Measurements from ENCODE around the gene LRP3.
"Not testable (repeated sequence)": the region's sequence is repeated elsewhere in the genome, so short reads cannot be mapped to it uniquely, and the experiment has no call there.

The LRP3 gene, protein sequence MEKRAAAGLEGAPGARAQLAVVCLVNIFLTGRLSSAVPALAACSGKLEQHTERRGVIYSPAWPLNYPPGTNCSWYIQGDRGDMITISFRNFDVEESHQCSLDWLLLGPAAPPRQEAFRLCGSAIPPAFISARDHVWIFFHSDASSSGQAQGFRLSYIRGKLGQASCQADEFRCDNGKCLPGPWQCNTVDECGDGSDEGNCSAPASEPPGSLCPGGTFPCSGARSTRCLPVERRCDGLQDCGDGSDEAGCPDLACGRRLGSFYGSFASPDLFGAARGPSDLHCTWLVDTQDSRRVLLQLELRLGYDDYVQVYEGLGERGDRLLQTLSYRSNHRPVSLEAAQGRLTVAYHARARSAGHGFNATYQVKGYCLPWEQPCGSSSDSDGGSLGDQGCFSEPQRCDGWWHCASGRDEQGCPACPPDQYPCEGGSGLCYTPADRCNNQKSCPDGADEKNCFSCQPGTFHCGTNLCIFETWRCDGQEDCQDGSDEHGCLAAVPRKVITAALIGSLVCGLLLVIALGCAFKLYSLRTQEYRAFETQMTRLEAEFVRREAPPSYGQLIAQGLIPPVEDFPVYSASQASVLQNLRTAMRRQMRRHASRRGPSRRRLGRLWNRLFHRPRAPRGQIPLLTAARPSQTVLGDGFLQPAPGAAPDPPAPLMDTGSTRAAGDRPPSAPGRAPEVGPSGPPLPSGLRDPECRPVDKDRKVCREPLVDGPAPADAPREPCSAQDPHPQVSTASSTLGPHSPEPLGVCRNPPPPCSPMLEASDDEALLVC

DNA sequence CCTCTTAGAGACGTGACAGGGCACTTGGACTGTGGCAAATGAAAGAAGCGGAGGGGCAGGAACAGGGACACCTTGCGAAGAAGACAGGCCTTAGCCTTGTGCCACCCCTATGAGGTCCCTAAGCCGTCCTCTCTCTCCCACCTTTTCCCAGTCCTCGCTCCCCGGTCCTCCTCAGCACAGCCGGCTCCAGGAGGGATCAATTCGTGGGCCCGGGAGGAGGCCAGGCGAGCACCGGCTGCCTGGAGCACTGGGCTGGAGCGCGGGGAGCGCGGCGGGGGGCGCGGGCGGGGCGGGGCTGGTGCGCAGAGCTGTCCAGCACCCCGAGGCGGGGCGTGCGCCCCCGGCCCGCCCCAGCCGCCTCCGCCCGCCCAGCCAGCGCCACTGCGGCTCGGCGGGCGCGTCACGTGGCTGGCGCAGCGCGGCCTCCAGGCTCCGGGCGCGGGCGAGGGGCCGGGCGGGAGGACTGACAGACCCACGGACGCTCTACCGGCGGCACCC is at the start of gene LRP3:
Gene LRP3, plus strand, starts transcription at position 466 of the 498 bp plus-strand sequence. CDS start 456 bp downstream, outside the sequence.
- DNase-seq, result no peak

DNA sequence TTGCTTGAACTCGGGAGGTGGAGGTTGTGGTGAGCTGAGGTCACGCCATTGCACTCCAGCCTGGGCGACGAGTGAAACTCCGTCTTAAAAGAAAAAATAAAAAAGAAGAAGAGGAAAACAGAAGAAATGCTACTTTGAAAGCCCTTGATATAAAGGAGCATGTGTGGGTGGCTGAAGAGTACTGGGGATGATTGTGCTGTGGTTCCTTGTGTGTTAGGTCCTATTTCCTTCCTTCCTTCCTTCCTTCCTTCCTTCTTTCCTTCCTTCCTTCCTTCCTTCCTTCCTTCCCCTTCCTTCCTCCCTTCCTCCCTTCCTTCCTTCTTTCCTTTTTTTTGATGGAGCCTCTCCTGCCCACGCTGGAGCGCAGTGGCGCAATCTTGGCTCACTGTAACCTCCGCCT is 47.9 kb upstream of the LRP3 start:
- no peak for DNase-seq

DNA sequence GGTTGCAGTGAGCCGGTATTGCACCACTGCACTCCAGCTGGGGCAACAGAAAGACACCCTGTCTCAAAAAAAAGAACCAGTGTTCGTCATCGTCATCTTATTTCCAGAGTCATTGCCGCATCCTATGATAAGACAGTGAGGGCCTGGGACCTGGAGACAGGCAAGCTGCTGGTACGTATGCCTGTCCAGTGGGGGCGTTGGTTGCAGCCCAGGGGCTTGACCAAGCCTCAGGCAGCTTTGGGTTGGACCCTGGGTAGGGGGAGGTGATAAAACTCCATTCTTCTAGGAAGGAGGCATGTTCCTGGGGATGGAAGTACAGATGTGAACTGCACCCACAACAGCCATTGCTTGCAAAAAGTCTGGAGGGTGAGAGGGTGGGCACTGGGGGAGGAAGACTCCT is 46.6 kb upstream of the LRP3 start:
- no peak for DNase-seq

DNA sequence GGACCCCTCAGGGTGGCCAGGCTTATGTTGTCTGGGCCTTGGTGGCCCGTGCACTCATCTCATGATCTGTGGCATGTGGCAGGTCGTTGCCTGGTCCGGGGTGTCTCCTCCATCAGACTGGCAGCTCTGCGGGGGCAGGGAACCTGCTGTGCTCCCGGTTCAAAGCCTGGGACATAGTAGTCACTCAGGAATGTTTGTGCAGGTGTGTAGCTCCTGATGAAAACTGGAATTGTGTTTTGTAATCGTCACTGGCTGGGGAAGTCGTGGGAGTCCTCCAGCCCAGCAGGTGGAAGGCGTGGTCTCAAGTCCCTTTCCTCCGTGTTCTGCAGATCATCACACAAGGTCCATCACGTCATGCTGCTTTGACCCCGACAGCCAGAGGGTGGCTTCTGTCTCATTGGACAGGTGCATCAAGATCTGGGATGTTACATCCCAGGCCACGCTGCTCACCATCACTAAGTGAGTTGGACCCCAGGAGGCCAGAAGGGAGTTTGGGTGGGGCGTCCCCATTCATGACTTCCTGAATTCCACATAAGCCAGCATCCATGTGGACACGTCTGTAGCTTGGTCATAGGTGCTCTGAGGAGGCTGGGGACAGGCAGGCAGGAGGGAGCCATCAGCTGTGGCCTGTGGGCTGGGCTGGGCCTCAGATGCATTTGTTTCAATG is 43.1 kb upstream of the LRP3 start:
- no peak for DNase-seq

DNA sequence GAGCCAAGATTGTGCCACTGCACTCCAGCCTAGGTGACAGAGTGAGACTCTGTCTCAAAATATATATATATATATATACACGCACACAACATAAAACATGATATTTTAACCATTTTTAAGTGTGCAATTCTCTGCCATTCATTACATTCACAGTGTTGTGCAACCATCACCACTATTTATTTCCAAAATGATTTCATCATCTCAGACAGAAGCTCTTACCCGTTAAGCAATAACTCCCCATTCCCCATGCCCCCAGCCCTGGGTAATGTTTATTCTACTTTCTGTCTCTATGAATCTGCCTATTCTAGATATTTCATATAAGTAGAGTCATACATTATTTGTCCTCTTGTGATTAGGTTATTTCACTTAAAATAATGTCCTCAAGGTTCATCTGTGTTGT is 42.0 kb upstream of the LRP3 start:
- DNase-seq, result no peak

DNA sequence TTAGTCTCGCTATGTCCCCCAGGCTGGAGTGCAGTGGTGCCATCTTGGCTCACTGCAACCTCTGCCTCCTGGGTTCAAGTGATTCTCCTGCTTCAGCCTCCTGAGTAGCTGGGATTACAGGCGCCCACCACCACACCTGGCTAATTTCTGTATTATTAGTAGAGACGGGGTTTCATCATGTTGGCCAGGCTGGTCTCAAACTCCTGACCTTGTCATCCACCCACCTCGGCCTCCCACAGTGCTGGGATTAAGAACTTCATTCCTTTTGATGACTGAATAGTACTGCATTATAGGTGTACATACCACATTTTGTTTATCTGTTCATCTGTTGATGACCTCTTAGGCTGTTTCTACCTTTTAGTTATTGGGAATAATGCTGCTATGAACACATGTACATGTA is 41.5 kb upstream of the LRP3 start:
- not testable (repeated sequence) for DNase-seq

DNA sequence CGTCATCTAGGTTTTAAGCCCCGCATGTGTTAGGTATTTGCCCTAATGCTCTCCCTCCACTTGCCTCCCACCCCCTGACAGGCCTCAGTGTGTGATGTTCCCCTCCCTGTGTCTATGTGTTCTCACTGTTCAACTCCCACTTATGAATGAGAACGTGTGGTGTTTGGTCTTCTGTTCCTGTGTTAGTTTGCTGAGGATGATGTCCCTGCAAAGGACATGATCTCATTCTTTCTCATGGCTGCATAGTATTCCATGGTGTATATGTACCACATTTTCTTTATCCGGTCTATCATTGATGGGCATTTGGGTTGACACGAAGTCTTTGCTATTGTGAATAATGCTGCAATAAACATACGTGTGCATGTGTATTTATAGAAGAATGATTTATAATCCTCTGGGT is 39.8 kb upstream of the LRP3 start:
- not testable (repeated sequence) for DNase-seq

DNA sequence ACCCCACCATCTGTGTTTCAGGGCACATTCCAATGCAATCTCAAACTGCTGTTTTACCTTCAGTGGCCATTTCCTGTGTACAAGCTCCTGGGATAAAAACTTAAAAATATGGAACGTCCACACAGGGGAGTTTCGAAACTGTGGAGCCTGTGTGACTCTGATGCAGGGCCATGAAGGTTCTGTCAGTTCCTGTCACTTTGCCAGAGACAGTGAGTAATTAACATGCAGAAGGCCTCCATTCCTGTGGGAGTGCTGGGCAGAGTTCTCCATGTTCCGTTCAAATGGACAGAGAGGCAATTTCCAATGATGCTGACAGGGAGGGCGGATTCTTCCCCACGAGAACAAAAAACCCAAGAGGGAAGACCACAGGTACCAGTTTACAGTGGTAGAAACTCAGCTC is 37.8 kb upstream of the LRP3 start:
- DNase-seq, result peak; percentile 16

DNA sequence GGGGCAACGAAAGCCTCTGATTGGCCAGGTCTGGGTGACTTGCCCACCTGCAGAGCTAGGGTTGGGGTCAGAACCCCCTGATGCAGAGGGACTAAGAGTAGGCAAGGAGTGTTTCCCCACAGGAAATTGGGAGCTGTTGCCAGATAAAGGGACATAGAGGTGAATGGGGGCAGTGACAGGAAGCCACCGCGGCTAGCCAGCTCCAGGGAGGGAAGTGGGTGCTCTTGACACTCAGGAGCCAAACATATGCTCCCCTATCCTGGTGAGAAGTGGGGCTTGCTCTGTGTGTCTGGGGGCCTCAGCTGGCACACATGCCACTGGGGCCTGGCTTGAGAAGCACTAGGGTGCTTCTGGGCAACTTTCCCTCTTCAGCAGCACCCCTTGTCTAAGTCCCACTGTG is 36.2 kb upstream of the LRP3 start:
- no peak for DNase-seq

DNA sequence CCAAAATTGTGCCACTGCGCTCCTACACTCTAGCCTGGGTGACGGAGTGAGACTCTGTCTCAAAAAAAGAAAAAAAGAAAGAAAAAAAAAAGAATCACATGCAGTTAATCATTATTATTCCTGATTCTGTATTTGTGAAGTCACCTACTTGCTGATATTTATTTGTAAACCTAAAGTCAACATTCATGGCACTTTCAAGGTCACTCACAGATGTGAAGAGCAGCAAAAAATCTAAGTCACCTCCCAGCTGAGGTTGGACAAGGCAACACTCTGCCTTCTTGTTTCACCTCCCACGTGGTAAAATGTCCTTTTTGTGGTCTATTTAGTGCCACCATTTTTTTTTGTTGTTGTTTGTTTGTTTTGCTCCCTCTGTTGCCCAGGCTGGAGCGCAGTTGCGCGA is 35.8 kb upstream of the LRP3 start:
- no peak for DNase-seq

DNA sequence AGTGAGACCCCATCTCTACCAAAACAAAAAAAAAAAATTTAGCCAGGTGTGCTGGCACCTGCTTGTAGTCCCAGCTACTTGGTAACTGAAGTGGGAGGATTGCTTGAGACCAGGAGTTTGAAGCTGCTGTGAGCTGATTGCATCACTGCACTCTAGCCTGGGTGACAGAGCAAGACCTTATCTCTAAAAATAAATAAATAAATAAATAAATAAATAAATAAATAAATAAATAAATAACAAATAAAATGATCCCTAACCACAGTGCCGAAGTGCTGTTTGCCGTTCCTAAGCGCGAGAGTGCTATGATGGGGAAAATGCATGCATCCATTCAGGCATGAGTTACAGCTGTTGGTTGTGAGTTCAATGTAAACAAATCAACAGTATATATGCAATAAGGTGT is 35.0 kb upstream of the LRP3 start:
- DNase-seq, result no peak

DNA sequence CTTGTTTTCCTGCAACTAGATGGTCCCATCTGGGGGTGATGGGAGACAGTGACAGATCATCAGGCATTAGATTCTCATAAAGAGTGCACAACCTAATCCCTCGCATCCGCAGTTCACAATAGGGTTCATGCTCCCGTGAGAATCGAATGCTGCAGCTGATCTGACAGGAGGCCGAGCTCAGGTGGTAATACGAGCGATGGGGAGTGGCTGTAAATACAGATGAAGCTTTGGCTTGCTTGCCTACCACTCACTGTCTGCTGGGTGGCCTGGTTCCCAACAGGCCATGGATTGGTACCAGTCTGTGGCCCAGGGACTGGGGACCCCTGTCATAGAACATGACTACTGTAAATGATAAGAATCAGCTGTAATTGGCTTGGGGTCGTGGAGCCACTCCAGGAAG is 34.2 kb upstream of the LRP3 start:
- DNase-seq, result no peak

DNA sequence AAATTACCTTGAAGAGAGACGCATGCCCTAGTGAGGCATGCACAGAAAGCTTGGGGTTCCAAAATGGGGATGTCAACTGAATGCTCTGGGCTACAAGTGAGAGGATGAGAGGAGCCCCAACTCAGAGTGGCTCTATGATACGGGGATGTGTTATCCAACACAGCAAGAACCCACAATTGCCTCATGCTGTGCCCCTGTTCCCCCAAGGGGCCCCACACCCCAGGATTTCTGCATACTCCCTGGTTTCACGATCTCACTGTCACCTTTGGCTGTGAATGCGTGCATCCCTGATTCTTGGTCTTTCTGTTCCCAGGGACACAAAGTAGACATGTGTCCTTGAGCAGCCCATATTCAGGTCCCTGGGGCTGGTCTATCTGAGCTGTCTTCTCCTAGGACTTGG is 32.9 kb upstream of the LRP3 start:
- no peak for DNase-seq

DNA sequence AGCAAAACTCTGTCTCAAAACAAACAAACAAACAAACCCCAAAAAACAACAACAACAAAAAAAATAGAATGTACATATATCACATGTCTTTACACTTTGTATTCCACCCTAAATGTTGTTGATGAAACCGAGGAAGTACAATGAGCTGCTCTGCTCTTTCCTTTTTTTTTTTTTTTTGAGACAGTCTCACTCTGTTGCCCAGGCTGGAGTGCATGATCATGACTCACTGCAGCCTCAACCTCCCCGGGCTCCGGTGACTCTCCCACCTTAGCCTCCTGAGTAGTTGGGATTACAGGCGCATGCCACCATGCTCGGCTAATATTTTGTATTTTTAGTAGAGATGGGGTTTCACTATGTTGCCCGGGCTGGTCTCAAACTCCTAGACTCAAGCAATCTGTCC is 30.6 kb upstream of the LRP3 start:
- no peak for DNase-seq

DNA sequence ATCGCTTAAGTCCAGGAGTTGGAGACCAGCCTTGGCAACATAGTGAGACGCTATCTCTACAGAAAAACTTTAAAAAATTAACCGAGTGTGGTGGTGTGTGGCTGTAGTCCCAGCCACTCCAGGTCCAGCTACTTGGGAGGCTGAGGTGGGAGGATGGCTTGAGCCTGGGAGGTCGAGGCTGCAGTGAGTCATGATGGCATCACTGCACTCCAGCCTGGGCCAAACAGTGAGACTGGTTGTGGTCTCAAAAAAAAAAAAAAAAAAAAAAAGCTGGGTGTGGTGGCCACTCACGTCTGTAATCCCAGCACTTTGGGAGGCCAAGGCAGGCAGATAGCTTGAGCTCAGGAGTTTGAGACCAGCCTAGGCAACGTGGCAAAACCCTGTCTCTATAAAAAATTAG is 28.1 kb upstream of the LRP3 start:
- DNase-seq, result peak; percentile 39

DNA sequence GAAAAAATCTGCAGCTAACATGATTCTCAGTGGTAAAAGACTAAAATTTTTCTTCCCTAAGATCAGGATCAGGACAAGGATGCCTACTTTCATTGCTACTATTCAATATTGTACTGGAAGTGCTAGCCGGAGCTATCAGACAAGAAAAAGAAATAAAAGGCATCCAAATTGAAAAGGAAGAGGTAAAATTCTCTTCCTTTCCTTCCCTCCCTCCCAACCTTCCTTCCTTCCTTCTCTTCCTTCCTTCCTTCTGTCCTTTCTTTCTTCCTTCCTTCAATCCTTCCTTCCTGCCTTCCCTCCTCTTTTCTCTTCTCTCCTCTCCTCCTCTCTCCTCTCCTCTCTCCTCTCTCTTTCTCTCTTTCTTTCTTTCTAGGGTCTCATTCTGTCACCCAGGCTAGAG is 26.7 kb upstream of the LRP3 start:
- no peak for DNase-seq

DNA sequence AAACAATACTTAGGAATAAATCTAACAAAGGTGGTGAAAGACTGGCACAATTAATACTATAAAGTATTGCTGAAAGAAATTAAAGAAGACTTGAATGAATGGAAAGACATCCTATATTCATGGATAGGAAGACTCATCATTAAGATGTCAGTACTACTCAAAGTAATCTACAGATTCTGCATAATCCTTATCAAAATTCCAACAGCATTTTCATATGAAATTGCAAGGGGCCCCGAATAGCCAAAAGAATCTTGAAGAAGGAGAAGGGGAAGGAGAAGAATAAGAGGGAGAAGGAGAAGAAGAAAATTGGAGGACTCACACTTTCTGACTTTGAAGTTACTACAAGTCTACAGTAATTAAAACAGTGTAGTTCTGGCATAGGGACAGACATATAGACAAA is 25.6 kb upstream of the LRP3 start:
- DNase-seq, result no peak

DNA sequence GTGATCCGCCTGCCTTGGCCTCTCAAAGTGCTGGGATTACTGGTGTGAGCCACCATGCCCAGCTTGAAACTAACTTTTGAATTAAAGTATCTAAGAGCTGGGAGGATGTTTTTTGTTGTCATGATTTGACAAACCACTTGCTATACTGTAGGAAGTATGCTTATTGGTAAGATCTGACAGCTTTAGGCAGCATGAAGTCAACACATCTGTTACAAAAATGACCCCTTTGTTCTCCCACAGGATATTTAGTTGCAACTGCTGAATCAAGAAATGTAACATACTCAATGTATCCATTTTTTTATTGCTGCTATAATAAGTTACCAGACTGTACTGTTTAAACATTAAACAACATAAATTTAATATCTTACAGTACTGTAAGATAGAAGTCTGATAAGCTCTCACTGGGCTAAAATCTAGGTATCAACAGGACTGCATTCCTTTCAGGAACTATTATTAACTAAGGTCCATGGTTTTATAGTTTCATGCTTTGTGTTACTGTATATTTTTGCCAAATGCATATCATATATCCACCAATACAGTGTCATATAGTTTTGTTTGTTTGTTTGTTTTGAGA is 22.8 kb upstream of the LRP3 start:
- DNase-seq, result no peak

DNA sequence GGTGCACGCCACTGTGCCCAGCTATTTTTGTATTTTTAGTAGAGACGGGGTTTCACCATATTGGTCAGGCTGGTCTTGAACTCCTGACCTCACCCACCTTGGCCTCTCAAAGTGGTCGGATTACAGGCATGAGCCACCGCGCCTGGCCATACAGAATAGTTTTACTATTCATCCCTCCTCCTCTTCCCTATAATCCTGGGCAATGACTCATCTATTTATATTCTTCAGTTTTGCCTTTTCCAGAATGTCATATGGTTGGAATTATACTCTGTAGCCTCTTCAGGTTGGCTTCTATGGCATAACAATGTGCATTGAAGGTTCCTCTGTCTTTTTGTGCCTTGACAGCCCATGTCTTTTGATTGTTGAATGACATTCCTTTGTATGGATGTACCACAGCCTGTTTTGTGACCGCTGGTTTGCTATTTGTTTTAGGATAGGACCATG is 22.2 kb upstream of the LRP3 start:
- DNase-seq, result no peak

DNA sequence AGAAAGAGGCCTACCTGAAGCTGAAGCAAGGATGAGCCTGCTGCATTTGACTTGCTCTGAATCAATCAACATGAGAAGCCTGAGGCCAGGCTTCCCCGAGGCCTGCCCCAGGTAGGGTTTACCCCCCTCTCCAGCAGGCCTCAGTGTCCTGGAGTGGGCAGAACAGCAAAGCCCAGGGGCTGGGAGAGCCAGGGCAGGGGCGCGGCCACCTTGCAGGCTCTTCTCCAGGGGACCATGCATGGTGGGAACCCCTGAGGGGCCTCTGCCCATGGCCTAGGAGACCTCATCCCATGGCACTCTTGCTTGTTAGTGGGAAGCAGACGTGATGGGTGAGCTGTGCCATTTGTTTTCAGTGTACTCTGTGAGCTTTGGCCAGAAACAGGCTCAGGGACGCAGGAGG is 19.9 kb upstream of the LRP3 start:
- no peak for DNase-seq

DNA sequence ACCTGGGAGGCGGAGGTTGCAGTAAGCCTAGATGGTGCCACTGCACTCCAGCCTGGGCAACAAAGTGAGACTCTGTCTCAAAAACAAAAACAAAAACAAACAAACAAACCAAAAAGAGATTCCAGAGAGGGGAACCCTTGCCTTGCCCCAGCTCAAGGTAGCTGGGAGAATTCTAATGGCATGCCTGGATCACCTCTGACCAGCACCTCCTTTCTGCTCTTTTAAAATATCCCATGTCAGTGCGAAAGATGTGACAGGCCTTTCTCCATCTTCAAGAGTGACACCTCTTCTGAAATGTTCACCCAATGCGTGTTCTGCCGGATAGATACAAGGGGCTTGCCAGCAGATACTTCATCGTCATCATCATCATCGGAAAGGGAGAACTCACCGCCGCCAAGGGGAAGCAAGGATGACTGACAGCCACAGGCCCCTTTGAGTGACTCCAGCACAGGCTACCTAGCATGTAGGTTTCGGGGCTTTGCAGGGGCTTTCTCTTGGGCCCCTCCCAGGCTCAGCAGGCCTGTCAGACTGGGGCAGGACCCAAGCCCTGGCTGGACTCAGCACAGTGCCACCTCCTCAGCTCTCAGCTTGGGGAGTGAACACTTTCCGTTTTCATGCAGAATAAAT is 18.9 kb upstream of the LRP3 start:
- DNase-seq, result no peak

DNA sequence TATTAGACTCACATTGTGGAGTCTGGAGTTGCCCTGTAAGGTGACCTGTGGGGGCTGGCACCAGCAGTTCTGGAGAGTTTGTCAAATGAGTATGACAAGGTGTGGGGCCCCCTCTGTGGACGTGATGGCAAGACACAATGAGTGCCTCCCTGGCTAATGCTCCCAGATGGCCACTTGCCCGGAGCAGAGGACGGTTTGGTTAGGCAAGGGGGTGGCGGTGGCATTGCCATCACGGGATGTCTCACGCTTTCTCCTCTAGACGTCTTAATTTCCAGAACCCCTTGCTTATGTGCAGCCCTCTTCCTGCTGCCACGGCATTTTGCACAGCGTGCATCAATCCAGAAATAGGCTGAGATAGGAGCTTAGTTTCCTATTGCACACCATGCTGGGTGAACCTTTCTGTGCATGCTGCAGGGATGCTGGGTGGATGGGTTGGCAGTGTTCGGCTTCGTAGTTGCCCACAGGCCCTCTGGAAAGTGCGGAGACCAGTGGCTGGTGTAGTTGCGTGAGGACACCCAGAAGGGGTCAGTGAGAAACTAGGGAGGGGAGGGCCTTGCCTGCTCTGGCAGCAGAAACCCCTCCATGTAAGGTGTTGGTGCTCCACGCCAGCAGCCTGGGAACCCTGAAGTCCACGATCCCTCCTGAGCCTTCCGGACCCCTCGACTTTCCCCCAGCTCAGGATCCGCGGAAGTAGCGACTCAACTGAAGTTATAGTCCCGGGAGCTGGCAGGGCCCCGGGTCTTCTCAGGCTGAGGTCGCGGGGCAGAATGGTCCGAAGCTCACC is 18.1 kb upstream of the LRP3 start:
- DNase-seq, result no peak

Measured in NCI-H226 (cell line).